Activated CD8-positive, alpha-beta memory T cell treated with anti-CD3 and anti-CD28 coated beads for 36 hours (primary cell): ENCODE results near the gene SLC31A2. TPM values are rescaled to one million over a fixed set of nuclear protein-coding genes. Genes with fewer than 3 reads are reported as not detected.

Experiments used
- CTCF ChIA-PET: fragments of 350-600 bp; sonication (Branson Sonifier 250); formaldehyde crosslinking; loops from one replicate; lab custom pipeline; 2021; ENCODE audit warnings: antibody characterized with exemption; lab: Charles Lee
- POLR2A ChIA-PET: fragments of 350-600 bp; sonication (Branson Sonifier 250); formaldehyde crosslinking; loops from one replicate; lab custom pipeline; 2021; ENCODE audit warnings: antibody characterized with exemption; lab: Charles Lee
- total RNA-seq, 2 experiments: library from RNA; stranded (reverse); gene quantifications; one replicate each; pipeline ENCODE4 v1.2.3, GENCODE V29; 2021

Gene SLC31A2
- total RNA-seq, 2 experiments from 2014 or later: 4.2 to 5.2 TPM

- ChIA-PET POLR2A (no interaction called here), CTCF (no interaction called here)
These were observed 27.3 kb downstream of the SLC31A2 start for GRCh38 chr9:113178087-113178486.

- ChIA-PET POLR2A (no interaction called here), CTCF (no interaction called here)
These were observed 29.0 kb downstream of the SLC31A2 start for GRCh38 chr9:113179839-113180238.

- ChIA-PET POLR2A (no interaction called here), CTCF (no interaction called here)
These were observed 30.4 kb downstream of the SLC31A2 start for GRCh38 chr9:113181165-113181564.

- POLR2A ChIA-PET: no interaction called here
- CTCF ChIA-PET: no interaction called here
These were observed 33.2 kb downstream of the SLC31A2 start for GRCh38 chr9:113183956-113184488.

GRCh38 chr9:113184539-113184938 lies 33.7 kb downstream of the SLC31A2 start:
- CTCF ChIA-PET: no interaction called here
- POLR2A ChIA-PET: interaction anchor here (0.6 kb wide), 1 partner anchor 37 kb away, joined by 4 read pairs; the partner anchor contains the start of genes FKBP15 and SLC31A1

GRCh38 chr9:113185271-113185670 lies 34.5 kb downstream of the SLC31A2 start:
- POLR2A ChIA-PET: no interaction called here
- CTCF ChIA-PET: no interaction called here

GRCh38 chr9:113186137-113186755 lies 35.4 kb downstream of the SLC31A2 start:
- POLR2A ChIA-PET: no interaction called here
- CTCF ChIA-PET: interaction anchor here (0.8 kb wide), 1 partner anchor 28 kb away, joined by 3 read pairs; no protein-coding TSS in a partner anchor

- POLR2A ChIA-PET: no interaction called here
- CTCF ChIA-PET: no interaction called here
These were observed 37.3 kb downstream of the SLC31A2 start for GRCh38 chr9:113187929-113188595.

GRCh38 chr9:113192455-113192854 lies 41.6 kb downstream of the SLC31A2 start:
- ChIA-PET CTCF (no interaction called here), POLR2A (no interaction called here)

GRCh38 chr9:113199683-113200329 lies 49.0 kb downstream of the SLC31A2 start:
- POLR2A ChIA-PET: no interaction called here
- CTCF ChIA-PET: no interaction called here

- POLR2A ChIA-PET: no interaction called here
- CTCF ChIA-PET: no interaction called here
These were observed 54.6 kb downstream of the SLC31A2 start for GRCh38 chr9:113205432-113205831.

- CTCF ChIA-PET: no interaction called here
- POLR2A ChIA-PET: no interaction called here
These were observed 55.1 kb downstream of the SLC31A2 start for GRCh38 chr9:113205861-113206260.

GRCh38 chr9:113210815-113211214 lies 60.0 kb downstream of the SLC31A2 start:
- CTCF ChIA-PET: no interaction called here
- POLR2A ChIA-PET: no interaction called here

Other genes starting within 250 kb of the SLC31A2 start
- gene ZNF883, start 138.8 kb upstream of the SLC31A2 start, total RNA-seq: 1 to 10 TPM in 1 of 2 experiments, under 1 TPM in 1; 0.99 to 1.0 TPM
- gene ZFP37, start 94.3 kb upstream of the SLC31A2 start, total RNA-seq: 1 to 10 TPM; 1.4 TPM
- gene FKBP15, start 70.3 kb downstream of the SLC31A2 start, total RNA-seq: 10 to 100 TPM; 32.6 to 32.8 TPM
- gene SLC31A1, start 70.5 kb downstream of the SLC31A2 start, total RNA-seq: 10 to 100 TPM; 16.0 to 16.5 TPM
- gene CDC26, start 124.6 kb downstream of the SLC31A2 start, total RNA-seq: 10 to 100 TPM; 44.5 to 50.0 TPM
- gene PRPF4, start 124.7 kb downstream of the SLC31A2 start, total RNA-seq: 10 to 100 TPM; 68.8 to 72.4 TPM
- gene RNF183, start 152.4 kb downstream of the SLC31A2 start, total RNA-seq: not detected
- 1 to 10 TPM; 1.9 to 2.6 TPM for gene WDR31, start 189.3 kb downstream of the SLC31A2 start, total RNA-seq
- 1 to 10 TPM; 5.0 to 6.1 TPM for gene BSPRY, start 198.5 kb downstream of the SLC31A2 start, total RNA-seq
- gene HDHD3, start 226.0 kb downstream of the SLC31A2 start, total RNA-seq: 10 to 100 TPM; 13.5 to 13.8 TPM